Measurements from ENCODE around the gene HOXB7. TPM values are rescaled to one million over a fixed set of nuclear protein-coding genes. Genes with fewer than 3 reads are reported as not detected.

HOXB7 gene
- total and polyA plus RNA-seq, 7 donors, result 1.1 to 67.3 (median 6.6) TPM

- Histone ChIP-seq H3K27me3 (no peaks in the 10 kb centered on the region), H3K4me3 (peak overlapping the region in 3 of 4 donors; percentile 31 to 84 (median 40)), H3K4me1 (peaks cover 0 to 100% (median 97%) of the 10 kb centered on the region in 4 donors), H3K27ac (peak overlapping the region; percentile 94 to 99 (median 96)), H3K36me3 (no peaks in the 10 kb centered on the region), H3K9me3 (no peaks in the 10 kb centered on the region)
- WGBS, 2 donors, result 33 to 67% methylated on average over 2 of the region's 2 CpGs
- DNase-seq, result no peak
- TF ChIP-seq, protein P1, sequence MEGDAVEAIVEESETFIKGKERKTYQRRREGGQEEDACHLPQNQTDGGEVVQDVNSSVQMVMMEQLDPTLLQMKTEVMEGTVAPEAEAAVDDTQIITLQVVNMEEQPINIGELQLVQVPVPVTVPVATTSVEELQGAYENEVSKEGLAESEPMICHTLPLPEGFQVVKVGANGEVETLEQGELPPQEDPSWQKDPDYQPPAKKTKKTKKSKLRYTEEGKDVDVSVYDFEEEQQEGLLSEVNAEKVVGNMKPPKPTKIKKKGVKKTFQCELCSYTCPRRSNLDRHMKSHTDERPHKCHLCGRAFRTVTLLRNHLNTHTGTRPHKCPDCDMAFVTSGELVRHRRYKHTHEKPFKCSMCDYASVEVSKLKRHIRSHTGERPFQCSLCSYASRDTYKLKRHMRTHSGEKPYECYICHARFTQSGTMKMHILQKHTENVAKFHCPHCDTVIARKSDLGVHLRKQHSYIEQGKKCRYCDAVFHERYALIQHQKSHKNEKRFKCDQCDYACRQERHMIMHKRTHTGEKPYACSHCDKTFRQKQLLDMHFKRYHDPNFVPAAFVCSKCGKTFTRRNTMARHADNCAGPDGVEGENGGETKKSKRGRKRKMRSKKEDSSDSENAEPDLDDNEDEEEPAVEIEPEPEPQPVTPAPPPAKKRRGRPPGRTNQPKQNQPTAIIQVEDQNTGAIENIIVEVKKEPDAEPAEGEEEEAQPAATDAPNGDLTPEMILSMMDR (IDR thresholded peaks at IDR 0.05), result no peak
- TF ChIP-seq POLR2A (IDR thresholded peaks at IDR 0.05), result no peak
- no peak for TF ChIP-seq EP300 (IDR thresholded peaks at IDR 0.05)
- TF ChIP-seq POLR2AphosphoS5 (IDR thresholded peaks at IDR 0.05), result no peak
- intact Hi-C loops (cut with DNase I), result no loop called here
Observed at GRCh38 chr17:48567646-48568354, 43.0 kb downstream of the HOXB7 start.

GRCh38 chr17:48567209-48567608 lies 43.6 kb downstream of the HOXB7 start:
- H3K4me3 ChIP-seq, result no peak overlapping the region

DNA sequence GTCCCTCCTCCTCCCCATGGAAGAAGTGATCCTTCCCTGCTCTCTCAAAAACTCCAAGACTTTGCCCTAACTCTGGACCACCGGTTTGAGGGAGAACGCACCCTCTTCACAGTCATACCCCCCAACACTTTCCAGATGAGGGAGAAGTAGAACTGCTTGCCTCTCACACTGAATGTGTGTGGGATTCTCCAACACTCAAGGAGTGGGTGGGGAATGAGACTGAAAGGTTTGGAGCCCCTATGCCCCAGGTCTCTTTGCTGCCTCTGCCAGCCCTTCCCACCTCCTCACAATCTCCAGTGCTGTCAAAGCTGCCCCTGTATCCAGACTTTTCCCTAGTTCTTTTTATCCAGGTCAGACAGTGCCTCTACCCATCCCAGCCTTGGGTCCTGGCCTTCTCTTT lies 44.1 kb downstream of the HOXB7 start:
- peak overlapping the region; percentile 94 to 99 (median 96) for H3K27ac ChIP-seq
- H3K36me3 ChIP-seq, result no peaks in the 10 kb centered on the region
- TF ChIP-seq, protein P1 (IDR thresholded peaks at IDR 0.05), result no peak
- TF ChIP-seq EP300 (IDR thresholded peaks at IDR 0.05), result no peak
- no peak for TF ChIP-seq POLR2AphosphoS5 (IDR thresholded peaks at IDR 0.05)
- H3K27me3 ChIP-seq, result no peaks in the 10 kb centered on the region
- DNase-seq, result no peak
- 47 to 49% methylated on average over 2 of the region's 2 CpGs for WGBS, 2 donors
- H3K4me1 ChIP-seq, result peaks cover 0 to 100% (median 97%) of the 10 kb centered on the region in 4 donors
- intact Hi-C loops (cut with DNase I), result no loop called here
- H3K4me3 ChIP-seq, result no peak overlapping the region
- H3K9me3 ChIP-seq, result no peaks in the 10 kb centered on the region

More at GRCh38 chr17:48567209-48567608, 43.6 kb downstream of the HOXB7 start:
- intact Hi-C loops (cut with DNase I), result no loop called here
- H3K27me3 ChIP-seq, result no peaks in the 10 kb centered on the region
- H3K9me3 ChIP-seq, result no peaks in the 10 kb centered on the region
- peak overlapping the region; percentile 94 to 99 (median 96) for H3K27ac ChIP-seq
- no peak for DNase-seq
- TF ChIP-seq POLR2A (IDR thresholded peaks at IDR 0.05), result no peak
- TF ChIP-seq POLR2AphosphoS5 (IDR thresholded peaks at IDR 0.05), result peak in 1 of 4 donors; percentile 5
- no peak for TF ChIP-seq EP300 (IDR thresholded peaks at IDR 0.05)
- TF ChIP-seq, protein P1 (IDR thresholded peaks at IDR 0.05), result no peak
- peaks cover 0 to 100% (median 97%) of the 10 kb centered on the region in 4 donors for H3K4me1 ChIP-seq
- WGBS, 2 donors, result 15 to 53% methylated on average over 6 of the region's 6 CpGs
- no peaks in the 10 kb centered on the region for H3K36me3 ChIP-seq

- no peaks in the 10 kb centered on the region for H3K36me3 ChIP-seq
- DNase-seq, result no peak
- H3K4me3 ChIP-seq, result no peak overlapping the region
- WGBS, 2 donors, result 79 to 87% methylated on average over 4 of the region's 4 CpGs
- peak overlapping the region; percentile 94 to 99 (median 96) for H3K27ac ChIP-seq
- H3K27me3 ChIP-seq, result no peaks in the 10 kb centered on the region
- no peak for TF ChIP-seq POLR2AphosphoS5 (IDR thresholded peaks at IDR 0.05)
- TF ChIP-seq, protein P1 (IDR thresholded peaks at IDR 0.05), result no peak
- no peak for TF ChIP-seq EP300 (IDR thresholded peaks at IDR 0.05)
- no peak for TF ChIP-seq POLR2A (IDR thresholded peaks at IDR 0.05)
- intact Hi-C loops (cut with DNase I), result no loop called here
- no peaks in the 10 kb centered on the region for H3K9me3 ChIP-seq
- H3K4me1 ChIP-seq, result peaks cover 0 to 100% (median 97%) of the 10 kb centered on the region in 4 donors
Observed at GRCh38 chr17:48565925-48566710, 44.7 kb downstream of the HOXB7 start.

All from sigmoid colon (tissue), 7 donors.